Body of pancreas (tissue), 4 donors: ENCODE results near the gene QKI.

Experiments
- CTCF ChIP-seq, 7 experiments: fragments of 450-650 bp in 4 of 7; fragments of 200-600 bp in 3 of 7; sonication (generic) in 3 of 7; IDR thresholded peaks; one replicate each; pipeline ENCODE4 v1.5.1; 2016 to 2019; ENCODE audit warnings: antibody characterized with exemption in 7 of 7
- POLR2A ChIP-seq, 3 donors: fragments of 450-650 bp; IDR thresholded peaks; one replicate each; pipeline ENCODE4 v1.6.1; 2016; ENCODE audit warnings: antibody characterized with exemption in 3 of 3, mild to moderate bottlenecking in 2 of 3

DNA sequence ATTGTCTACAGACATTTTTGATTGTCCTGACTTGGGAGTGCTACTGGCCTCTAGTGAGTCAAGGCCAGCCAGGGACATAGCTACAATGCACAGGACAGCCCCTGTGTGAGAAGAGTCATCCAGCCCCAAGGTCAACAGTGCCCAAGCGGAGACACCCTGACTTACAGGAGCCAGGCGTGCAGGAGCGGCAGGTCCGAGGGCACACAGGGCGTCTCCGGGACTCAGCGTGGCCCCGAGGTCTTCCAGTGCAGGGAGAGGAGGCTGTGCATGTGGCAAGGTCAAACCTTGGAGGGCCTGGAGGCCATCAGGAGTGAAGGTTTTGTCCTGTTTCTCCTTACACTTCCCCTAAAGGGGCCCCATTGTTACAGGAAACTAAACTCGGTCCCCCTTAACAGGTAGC, 41.3 kb upstream of the QKI start:
- no peak for TF ChIP-seq POLR2A (IDR thresholded peaks at IDR 0.05)
- TF ChIP-seq CTCF (IDR thresholded peaks at IDR 0.05), result no peak
